ENCODE data around the gene MC1R.

Gene MC1R

DNA sequence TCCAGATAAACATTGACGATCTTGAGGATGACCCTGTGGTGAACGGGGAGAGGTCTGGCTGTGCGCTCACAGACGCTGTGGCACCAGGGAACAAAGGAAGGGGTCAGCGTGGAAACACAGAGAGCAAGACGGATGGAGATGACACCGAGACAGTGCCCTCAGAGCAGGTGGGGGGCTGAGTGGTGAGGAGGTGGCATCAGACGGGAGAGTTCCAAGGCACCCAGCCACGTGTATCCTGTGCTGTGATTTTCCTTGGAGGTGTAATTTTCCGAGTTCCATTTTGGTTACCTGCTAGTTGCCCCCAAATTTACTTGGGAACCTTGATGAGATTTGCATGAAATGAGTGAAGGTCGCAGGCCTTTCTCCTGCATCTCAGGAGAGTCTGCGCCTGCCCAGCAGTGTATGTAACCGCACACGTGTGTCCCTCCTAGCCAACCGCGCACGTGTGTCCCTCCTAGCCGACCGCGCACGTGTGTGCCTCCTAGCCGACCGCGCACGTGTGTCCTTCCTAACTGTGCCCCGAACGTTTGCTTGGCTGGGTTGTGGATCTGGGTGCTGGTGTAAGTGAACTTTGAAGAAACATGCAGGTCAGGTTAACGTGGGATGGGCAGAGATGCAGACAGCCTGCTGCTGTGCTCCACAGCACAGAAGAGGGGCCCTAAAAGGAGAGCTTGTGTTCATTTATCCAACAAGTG, 35.2 kb upstream of the MC1R start:
- FAIRE-seq (no peak), DNase-seq (ENCODE audit: insufficient read length, low spot score) (no peak)
- no peak for TF ChIP-seq TAF1 (IDR thresholded peaks at IDR 0.05; ENCODE audit: low read depth, low read length)
- no peak for TF ChIP-seq SPI1 (IDR thresholded peaks at IDR 0.05; ENCODE audit: low read depth, low read length)
- no peak for TF ChIP-seq POLR2AphosphoS5 (IDR thresholded peaks at IDR 0.05; ENCODE audit: low read depth, low read length)
- TF ChIP-seq POU2F2 (IDR thresholded peaks at IDR 0.05; ENCODE audit: low read depth, low read length): no peak
- TF ChIP-seq POLR2A (IDR thresholded peaks at IDR 0.05; ENCODE audit: low read depth, low read length): no peak

GRCh38 chr16:89884041-89884421, 34.6 kb upstream of the MC1R start:
- TF ChIP-seq TAF1 (IDR thresholded peaks at IDR 0.05; ENCODE audit: low read depth, low read length) (no peak), PAX5 (IDR thresholded peaks at IDR 0.05; ENCODE audit: insufficient read depth, low read length, severe bottlenecking) (no peak), POLR2AphosphoS5 (IDR thresholded peaks at IDR 0.05; ENCODE audit: low read depth, low read length) (no peak), SPI1 (IDR thresholded peaks at IDR 0.05; ENCODE audit: low read depth, low read length) (no peak), POU2F2 (IDR thresholded peaks at IDR 0.05; ENCODE audit: low read depth, low read length) (no peak), POLR2A (IDR thresholded peaks at IDR 0.05; ENCODE audit: low read depth, low read length) (no peak)
- DNase-seq (ENCODE audit: insufficient read length, low spot score) (no peak), FAIRE-seq (no peak)

GRCh38 chr16:89887243-89887642, 31.4 kb upstream of the MC1R start:
- TF ChIP-seq POU2F2 (IDR thresholded peaks at IDR 0.05; ENCODE audit: low read depth, low read length) (no peak), PAX5 (IDR thresholded peaks at IDR 0.05; ENCODE audit: insufficient read depth, low read length, severe bottlenecking) (no peak), POLR2A (IDR thresholded peaks at IDR 0.05; ENCODE audit: low read depth, low read length) (no peak), TAF1 (IDR thresholded peaks at IDR 0.05; ENCODE audit: low read depth, low read length) (no peak), SPI1 (IDR thresholded peaks at IDR 0.05; ENCODE audit: low read depth, low read length) (no peak), POLR2AphosphoS5 (IDR thresholded peaks at IDR 0.05; ENCODE audit: low read depth, low read length) (no peak)
- no peak for FAIRE-seq
- no peak for DNase-seq (ENCODE audit: insufficient read length, low spot score)

GRCh38 chr16:89890200-89890599, 28.5 kb upstream of the MC1R start:
- TF ChIP-seq POLR2AphosphoS5 (IDR thresholded peaks at IDR 0.05; ENCODE audit: low read depth, low read length) (no peak), PAX5 (IDR thresholded peaks at IDR 0.05; ENCODE audit: insufficient read depth, low read length, severe bottlenecking) (no peak), POU2F2 (IDR thresholded peaks at IDR 0.05; ENCODE audit: low read depth, low read length) (no peak), TAF1 (IDR thresholded peaks at IDR 0.05; ENCODE audit: low read depth, low read length) (no peak), POLR2A (IDR thresholded peaks at IDR 0.05; ENCODE audit: low read depth, low read length) (no peak), SPI1 (IDR thresholded peaks at IDR 0.05; ENCODE audit: low read depth, low read length) (no peak)
- DNase-seq (ENCODE audit: insufficient read length, low spot score) (no peak), FAIRE-seq (peak; percentile 20)

- TF ChIP-seq POLR2AphosphoS5 (IDR thresholded peaks at IDR 0.05; ENCODE audit: low read depth, low read length) (0 out of 2 replicates have a peak, but pooled peaks have one; percentile 31), POU2F2 (IDR thresholded peaks at IDR 0.05; ENCODE audit: low read depth, low read length) (no peak), POLR2A (IDR thresholded peaks at IDR 0.05; ENCODE audit: low read depth, low read length) (no peak), PAX5 (IDR thresholded peaks at IDR 0.05; ENCODE audit: insufficient read depth, low read length, severe bottlenecking) (no peak), SPI1 (IDR thresholded peaks at IDR 0.05; ENCODE audit: low read depth, low read length) (no peak), TAF1 (IDR thresholded peaks at IDR 0.05; ENCODE audit: low read depth, low read length) (no peak)
- no peak for DNase-seq (ENCODE audit: insufficient read length, low spot score)
- no peak for FAIRE-seq
Measured at GRCh38 chr16:89890886-89891657, 27.6 kb upstream of the MC1R start.

DNA sequence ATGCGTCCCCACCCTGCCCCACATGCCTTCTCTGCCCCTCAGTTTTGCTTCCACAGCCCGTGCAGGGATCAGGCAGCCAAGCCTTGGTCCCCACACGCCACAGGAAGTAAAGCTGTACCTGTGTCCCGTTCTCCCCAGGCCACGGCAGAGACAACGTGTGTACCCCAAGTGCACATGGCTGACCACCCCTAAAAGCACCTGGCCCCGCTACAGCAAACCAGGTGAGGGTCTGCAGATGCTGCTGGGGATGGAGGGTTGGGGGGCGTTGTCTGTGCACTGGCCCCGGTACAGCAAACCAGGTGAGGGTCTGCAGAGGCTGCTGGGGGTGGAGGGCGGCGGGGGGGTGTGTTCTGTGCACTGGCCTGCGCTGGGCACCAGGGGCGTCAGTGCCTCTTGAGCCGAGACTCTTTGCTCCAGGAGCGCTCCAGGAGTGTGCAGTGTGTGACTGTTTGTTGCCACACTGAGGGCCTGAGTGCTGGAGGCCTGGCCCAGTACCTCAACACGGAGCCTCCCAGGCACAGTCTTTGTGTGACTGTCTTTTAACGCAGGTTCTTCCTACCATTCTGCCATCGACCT, 26.5 kb upstream of the MC1R start:
- TF ChIP-seq TAF1 (IDR thresholded peaks at IDR 0.05; ENCODE audit: low read depth, low read length) (no peak), POLR2A (IDR thresholded peaks at IDR 0.05; ENCODE audit: low read depth, low read length) (no peak), PAX5 (IDR thresholded peaks at IDR 0.05; ENCODE audit: insufficient read depth, low read length, severe bottlenecking) (no peak), POU2F2 (IDR thresholded peaks at IDR 0.05; ENCODE audit: low read depth, low read length) (no peak), POLR2AphosphoS5 (IDR thresholded peaks at IDR 0.05; ENCODE audit: low read depth, low read length) (no peak), SPI1 (IDR thresholded peaks at IDR 0.05; ENCODE audit: low read depth, low read length) (no peak)
- DNase-seq (ENCODE audit: insufficient read length, low spot score): no peak
- FAIRE-seq: no peak

GRCh38 chr16:89892635-89893034, 26.0 kb upstream of the MC1R start:
- DNase-seq (ENCODE audit: insufficient read length, low spot score): no peak
- no peak for TF ChIP-seq SPI1 (IDR thresholded peaks at IDR 0.05; ENCODE audit: low read depth, low read length)
- no peak for TF ChIP-seq PAX5 (IDR thresholded peaks at IDR 0.05; ENCODE audit: insufficient read depth, low read length, severe bottlenecking)
- no peak for TF ChIP-seq POLR2A (IDR thresholded peaks at IDR 0.05; ENCODE audit: low read depth, low read length)
- TF ChIP-seq POU2F2 (IDR thresholded peaks at IDR 0.05; ENCODE audit: low read depth, low read length): no peak
- no peak for TF ChIP-seq POLR2AphosphoS5 (IDR thresholded peaks at IDR 0.05; ENCODE audit: low read depth, low read length)
- no peak for TF ChIP-seq TAF1 (IDR thresholded peaks at IDR 0.05; ENCODE audit: low read depth, low read length)
- no peak for FAIRE-seq

- no peak for TF ChIP-seq PAX5 (IDR thresholded peaks at IDR 0.05; ENCODE audit: insufficient read depth, low read length, severe bottlenecking)
- no peak; the same call in 1 of the 2 replicates for TF ChIP-seq POLR2AphosphoS5 (IDR thresholded peaks at IDR 0.05; ENCODE audit: low read depth, low read length)
- TF ChIP-seq POU2F2 (IDR thresholded peaks at IDR 0.05; ENCODE audit: low read depth, low read length): no peak
- TF ChIP-seq POLR2A (IDR thresholded peaks at IDR 0.05; ENCODE audit: low read depth, low read length): no peak
- TF ChIP-seq TAF1 (IDR thresholded peaks at IDR 0.05; ENCODE audit: low read depth, low read length): no peak
- TF ChIP-seq SPI1 (IDR thresholded peaks at IDR 0.05; ENCODE audit: low read depth, low read length): no peak
- FAIRE-seq (no peak), DNase-seq (ENCODE audit: insufficient read length, low spot score) (no peak)
Measured at GRCh38 chr16:89893642-89894548, 24.8 kb upstream of the MC1R start.

All from GM12891 (cell line).